LNCaP clone FGC (cell line): ENCODE data around the gene CDK14.

Source experiments
- DNase-seq: peaks from one replicate; pipeline ENCODE4 v3.0.0-alpha.2; 2011; ENCODE audit warnings: low read depth
- H3K4me3 ChIP-seq: 2 replicates; pipeline ENCODE4 v1.5.1; 2011; ENCODE audit warnings: mild to moderate bottlenecking, low read depth, low read length, control low read depth
- TF ChIP-seq, protein P1 (sequence below): IDR thresholded peaks from 2 replicates; pipeline ENCODE4 v1.5.1; 2012; ENCODE audit warnings: mild to moderate bottlenecking; ENCODE audit not compliant: control insufficient read depth, insufficient read depth; ENCODE audit errors: extremely low read depth

CDK14 gene

DNA sequence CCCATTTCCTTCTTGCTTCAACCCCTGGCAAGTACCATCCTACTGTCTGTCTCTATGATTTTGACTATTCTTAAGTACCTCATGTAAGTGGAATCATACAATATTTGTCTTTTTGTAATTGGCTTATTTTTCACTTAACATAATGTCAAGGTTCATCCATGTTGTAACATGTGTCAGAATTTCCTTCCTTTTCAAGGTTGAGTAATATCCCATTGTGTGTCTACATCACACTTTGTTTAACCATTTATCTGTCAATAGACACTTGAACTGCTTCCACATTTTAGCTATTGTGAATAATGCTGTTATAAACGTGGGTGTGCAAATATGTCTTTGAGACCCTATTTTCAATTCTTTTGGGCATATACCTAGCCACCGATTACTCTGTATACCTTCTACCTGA lies 14.0 kb upstream of the CDK14 start:
- TF ChIP-seq, protein P1, sequence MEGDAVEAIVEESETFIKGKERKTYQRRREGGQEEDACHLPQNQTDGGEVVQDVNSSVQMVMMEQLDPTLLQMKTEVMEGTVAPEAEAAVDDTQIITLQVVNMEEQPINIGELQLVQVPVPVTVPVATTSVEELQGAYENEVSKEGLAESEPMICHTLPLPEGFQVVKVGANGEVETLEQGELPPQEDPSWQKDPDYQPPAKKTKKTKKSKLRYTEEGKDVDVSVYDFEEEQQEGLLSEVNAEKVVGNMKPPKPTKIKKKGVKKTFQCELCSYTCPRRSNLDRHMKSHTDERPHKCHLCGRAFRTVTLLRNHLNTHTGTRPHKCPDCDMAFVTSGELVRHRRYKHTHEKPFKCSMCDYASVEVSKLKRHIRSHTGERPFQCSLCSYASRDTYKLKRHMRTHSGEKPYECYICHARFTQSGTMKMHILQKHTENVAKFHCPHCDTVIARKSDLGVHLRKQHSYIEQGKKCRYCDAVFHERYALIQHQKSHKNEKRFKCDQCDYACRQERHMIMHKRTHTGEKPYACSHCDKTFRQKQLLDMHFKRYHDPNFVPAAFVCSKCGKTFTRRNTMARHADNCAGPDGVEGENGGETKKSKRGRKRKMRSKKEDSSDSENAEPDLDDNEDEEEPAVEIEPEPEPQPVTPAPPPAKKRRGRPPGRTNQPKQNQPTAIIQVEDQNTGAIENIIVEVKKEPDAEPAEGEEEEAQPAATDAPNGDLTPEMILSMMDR, result no peak
- no peak overlapping the region for H3K4me3 ChIP-seq
- no peak for DNase-seq

DNA sequence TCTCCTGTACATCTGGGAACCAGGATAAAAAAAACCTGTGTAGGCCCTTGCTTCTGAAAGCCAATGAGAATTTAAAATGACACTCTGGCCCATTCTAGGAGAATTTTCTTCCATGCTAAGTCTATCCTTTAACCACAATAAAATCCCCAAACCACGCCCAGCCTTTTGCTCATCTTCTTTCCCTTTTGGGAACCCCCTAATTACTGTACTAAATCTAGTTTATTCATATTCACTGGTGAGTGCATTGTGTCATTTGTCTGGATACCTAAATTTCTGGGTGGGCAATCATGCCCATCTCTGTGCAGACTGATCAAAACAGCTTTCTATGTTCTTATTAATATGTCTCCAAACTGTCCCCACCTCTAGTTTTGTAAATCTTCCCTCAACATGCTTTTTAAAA lies 11.7 kb upstream of the CDK14 start:
- H3K4me3 ChIP-seq, result no peak overlapping the region
- DNase-seq, result no peak
- TF ChIP-seq, protein P1, result no peak

DNA sequence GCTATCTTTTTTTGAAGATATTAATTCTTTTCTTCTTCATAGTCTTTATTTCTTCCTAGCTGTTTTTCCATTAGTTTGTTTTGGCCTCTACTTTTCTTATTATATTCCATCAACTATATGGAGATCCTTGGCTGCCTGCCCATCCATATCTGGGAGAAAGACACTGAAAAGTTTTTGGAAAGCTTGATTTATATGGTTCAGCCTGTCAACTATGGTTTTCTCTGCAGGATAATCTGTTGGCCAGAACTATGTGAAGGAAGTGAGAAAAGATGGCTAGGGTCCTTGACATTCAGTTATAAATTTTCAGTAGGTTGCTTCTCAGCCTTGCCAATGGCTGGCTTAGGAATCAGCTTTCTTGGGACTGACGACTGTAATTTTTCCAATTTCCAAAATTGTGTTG lies 10.0 kb upstream of the CDK14 start:
- DNase-seq, result no peak
- TF ChIP-seq, protein P1, result no peak
- no peak overlapping the region for H3K4me3 ChIP-seq

DNA sequence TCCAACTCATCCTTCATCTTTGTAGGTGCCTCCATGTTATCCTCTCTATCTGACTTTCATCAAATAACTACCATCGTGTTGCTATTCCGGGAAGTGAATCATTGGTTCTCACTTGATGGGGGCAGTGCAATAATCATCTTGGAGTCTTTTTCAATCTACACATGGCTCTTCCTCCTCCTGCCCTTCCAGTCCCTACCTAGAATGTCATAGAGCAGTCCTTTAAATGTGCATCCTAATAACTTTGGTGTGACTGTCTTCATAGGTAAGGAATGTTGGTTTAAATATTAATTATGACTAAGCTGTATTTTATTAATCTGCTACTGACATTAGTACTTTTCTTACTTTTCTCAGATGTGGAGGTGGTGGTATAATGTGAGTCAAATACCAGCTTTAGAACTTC lies 8.4 kb upstream of the CDK14 start:
- TF ChIP-seq, protein P1, result no peak
- H3K4me3 ChIP-seq, result no peak overlapping the region
- DNase-seq, result no peak

DNA sequence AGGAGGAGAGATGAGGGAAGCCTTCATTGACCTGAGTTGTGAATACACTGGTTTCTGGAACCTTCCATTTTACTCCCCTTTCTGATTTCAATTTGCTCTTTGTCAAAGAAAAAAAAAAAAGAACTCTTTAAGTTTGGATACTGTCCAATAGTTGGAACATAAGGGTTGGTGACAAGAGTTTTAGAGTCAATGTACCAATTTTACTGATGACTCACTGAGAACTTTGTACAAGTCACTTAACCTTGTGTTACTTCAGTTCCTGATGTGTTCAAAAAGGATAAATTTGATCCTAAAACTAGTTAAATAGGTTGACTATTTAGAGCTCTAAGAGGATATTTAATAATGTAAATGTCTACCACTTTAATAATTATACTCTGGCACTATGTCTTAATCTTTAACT lies 4.1 kb upstream of the CDK14 start:
- H3K4me3 ChIP-seq, result no peak overlapping the region
- no peak for DNase-seq
- TF ChIP-seq, protein P1, result no peak

DNA sequence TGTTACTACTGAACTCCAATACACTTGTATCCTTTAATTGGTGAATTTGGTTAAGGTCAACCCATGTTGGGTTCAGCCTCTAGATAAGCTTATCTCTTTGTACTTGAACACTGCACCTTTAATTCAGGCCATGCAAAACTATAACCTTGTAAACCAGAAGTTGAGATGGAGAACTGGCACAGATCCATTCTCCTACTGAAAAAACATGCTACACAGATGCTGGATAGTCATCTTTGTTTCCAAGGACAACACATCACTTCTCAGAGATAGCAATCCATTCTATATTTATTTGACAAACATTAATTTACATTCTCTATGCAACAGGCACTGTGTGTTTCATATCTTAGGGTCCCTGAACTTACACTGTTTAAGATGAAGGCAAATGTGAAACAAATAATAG lies 2.9 kb upstream of the CDK14 start:
- TF ChIP-seq, protein P1, result no peak
- H3K4me3 ChIP-seq, result no peak overlapping the region
- DNase-seq, result no peak

DNA sequence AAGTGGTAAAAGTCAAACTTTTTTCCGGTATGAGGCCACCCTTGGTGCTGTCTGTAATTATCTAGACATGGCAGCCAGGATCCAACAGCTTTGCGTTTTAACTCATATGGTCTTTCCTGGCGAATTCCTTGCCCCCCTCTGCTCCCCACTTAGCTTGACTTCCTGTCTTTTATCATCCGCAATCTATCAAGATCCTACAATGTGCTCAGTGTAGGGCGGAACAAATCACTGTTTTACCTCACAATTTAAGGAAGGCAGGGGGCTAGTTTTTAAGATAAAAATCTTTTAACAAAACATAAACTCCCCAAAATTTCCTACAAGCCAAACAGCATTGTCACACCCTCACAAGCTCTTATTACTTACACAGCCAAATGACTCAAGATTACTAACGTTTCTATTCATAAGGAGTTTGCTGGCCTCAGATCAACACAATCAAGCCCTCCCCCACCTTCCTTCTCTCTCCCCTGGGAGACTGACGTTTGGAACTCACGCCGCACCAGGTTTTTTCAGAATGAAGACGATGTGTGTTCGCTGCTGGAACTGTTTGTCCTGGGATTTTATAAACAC lies 1.3 kb upstream of the CDK14 start:
- TF ChIP-seq, protein P1, result no peak
- no peak overlapping the region for H3K4me3 ChIP-seq
- DNase-seq, result no peak
